HG02678 (cell line): Measurements from ENCODE around the gene KNL1.
"Not testable (repeated sequence)": the region's sequence is repeated elsewhere in the genome, so short reads cannot be mapped to it uniquely, and the experiment has no call there.

ENCODE experiments used
- ATAC-seq: cut with Tn5 transposase; IDR thresholded peaks from one replicate; pipeline ENCODE4 v1.9.1; 2021; ENCODE audit warnings: mild to moderate bottlenecking, moderate library complexity; ENCODE audit not compliant: unreplicated experiment

KNL1 gene

DNA sequence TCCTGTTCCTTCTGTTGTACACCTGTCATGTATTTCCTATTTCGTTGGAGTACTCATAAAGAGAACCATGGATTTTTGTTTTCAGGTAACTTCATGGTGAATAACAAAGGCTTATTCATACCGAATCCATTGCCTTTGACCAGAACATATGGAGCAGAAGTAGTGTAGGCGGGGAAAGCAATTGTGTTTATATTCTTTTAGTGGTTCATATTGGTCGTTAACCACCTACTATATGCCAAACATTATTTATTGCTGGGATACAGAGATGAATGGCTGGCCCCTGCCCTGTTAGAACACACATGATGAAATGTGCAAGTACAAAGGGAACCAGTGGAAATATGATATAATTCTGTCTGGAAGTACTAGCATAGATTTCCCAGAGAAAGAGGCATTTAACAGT lies 15.2 kb upstream of the KNL1 start:
- ATAC-seq: no peak

DNA sequence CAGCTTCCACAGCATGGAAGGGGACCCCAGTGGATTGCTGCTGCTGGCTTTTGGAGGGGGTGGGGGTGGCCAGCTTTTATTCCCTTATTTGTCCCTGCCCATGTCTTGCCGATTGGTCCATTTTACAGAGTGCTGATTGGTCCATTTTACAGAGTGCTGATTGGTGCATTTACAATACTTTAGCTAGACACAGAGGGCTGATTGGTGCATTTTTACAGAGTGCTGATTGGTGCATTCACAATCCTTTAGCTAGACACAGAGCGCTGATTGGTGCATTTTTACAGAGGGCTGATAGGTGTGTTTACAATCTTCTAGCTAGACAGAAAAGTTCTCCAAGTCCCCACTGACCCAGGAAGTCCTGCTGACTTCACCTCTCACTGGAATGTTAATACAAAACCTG lies 12.3 kb upstream of the KNL1 start:
- ATAC-seq: not testable (repeated sequence)

DNA sequence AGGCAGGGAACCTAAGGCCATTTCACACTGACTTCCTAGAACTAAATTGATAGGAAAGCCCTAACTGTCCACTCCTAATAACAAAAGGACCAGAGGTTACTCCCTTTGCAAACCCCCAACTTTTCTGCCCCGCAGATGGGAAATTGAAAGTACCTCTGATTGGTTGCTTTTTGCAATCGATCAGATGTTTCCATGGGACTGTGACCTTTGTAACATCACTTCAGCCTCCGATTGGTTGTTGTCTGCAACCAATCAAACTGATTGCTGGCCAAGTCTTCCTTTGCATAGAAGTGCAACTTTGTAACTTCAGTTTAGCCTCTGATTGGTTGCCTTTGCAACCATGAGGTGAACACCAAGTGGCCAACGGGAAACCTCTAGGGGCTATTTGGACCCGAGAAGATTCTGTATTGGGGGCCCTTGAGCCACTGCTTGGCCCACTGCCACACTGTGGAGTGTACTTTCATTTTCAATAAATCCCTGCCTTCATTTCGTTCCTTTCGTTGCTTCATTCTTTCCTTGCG lies 11.3 kb upstream of the KNL1 start:
- no peak for ATAC-seq

DNA sequence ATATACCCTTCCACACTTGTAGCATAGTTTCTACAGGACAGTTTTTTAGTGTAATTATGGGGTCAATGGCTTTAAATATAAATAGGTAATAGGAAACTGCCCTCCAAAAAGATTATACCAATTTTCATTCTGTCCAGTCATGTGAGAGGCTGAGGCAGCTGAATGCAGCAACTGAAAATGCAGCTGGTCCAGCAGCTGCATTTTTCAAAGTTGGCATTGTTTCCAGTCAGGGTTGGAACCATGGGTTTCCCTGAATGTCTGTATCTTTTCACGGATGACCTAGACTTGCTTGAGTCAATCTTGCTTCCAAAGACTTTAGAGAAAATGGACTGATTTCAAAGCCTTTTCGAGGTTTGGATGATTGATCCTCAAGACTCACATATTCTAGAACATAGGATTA lies 9.9 kb upstream of the KNL1 start:
- no peak for ATAC-seq

DNA sequence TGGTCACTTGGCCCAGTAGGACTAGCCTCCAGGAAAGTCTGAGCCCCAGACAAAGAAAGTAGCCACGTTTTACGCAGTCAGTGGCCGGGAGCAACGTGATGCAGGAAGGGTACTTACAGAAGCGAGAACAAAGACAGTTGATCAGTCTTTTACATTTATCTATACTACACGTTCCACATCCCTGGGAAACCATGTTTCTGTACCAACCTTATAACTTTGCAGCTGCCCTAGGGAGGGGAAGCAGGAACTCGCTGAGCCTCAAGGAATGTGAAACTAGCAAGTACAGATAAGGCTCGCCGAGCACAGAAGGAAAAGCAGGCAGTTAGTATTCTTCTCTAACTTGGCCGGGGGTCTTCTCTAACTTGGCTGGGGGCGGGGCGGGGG lies 3.4 kb upstream of the KNL1 start:
- no peak for ATAC-seq

DNA sequence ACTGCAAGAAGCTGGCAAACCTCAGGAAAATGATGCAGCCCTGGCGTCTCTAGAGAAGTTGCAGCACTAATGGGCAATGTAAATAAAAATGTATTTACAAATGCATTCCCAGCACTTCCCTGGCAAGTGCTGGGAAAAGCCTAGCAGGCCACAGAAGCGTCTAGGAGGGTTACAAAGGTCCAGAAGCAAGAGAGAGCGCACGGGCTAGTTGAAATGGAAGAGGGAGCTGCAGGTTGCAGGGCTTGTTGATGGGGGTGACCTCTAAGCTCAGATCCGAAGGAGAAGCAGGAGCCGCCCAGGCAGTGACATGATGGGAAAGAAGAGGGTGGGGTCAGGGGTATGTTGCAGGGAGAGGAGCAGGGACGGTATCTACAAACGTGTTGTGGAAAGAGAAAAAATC lies 2.7 kb upstream of the KNL1 start:
- ATAC-seq: no peak

DNA sequence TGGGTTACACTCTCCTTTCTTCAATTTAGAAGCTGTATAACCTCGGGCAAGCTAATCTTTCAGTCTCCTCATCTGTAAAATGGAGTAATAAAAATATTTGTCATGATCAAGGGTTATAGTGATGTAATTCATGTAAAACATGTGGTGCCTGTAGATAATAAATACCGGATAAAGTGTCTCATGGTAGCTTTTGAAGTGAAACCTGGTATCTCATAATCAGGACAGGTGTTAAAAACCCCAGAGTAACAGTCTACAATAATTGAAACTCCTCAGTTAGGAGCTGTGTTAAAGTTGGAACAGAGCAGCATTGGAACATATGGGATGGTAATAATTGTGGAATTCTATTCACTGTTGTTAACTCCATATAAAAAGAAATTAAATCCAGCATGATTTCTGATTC lies 884 bp upstream of the KNL1 start:
- no peak for ATAC-seq

DNA sequence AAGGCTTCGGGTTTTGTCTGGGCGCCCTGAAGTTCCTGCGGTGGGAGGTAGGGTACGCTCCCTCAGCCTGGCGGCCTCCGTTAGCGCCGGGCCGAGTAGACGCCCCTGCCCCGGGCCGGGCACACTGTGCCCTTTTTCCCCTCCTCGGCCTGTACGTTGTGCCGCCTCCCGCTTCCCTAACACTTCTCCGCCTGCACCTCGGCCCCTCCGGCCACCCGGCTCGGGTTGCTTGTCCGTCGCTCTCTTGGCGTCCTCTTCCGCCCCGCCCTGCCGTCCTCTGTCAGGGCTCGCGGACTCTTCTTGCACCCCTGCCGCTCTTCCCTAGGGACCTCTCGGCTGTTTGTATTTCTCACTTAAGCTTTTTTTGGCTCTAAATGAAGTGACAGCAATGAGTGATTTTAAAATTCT lies 384 bp downstream of the KNL1 start:
- ATAC-seq: peak; percentile 35

DNA sequence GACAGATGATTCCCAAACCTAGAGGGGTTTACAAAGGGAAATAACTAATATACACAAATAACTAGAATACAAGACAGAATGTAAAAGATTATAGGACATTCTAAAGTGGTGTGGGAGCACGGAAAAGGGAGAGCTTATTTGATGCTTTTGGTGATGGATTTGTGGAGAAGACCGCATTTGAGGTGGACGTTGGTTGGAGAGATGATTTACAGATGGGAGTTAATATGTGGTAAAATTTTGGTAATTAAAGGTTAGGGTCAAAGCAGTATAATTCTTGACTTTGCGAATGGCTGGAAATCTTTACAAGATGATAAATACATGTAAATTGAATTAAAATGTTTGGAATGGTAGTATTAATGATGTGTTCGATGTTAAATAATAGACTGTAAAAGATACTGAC lies 1.2 kb downstream of the KNL1 start:
- no peak for ATAC-seq

DNA sequence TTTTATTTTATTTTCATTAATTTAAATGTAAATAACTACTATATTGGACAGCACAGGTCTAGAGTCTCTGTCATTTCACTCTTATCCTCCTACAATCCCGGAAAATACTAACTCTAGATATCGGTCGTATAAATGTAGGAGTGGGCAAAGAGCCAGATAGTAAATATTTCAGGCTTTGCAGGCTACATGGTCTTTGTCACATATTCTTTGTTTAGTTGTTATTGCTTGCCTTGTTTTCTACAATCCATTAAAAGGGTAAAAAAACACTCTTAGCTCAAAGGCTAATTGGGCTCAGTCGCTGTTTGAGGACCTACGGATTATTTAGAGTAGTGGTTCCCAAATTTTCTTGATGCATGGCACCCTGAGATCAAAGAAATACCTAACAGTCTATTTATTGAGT lies 1.7 kb downstream of the KNL1 start:
- no peak for ATAC-seq

DNA sequence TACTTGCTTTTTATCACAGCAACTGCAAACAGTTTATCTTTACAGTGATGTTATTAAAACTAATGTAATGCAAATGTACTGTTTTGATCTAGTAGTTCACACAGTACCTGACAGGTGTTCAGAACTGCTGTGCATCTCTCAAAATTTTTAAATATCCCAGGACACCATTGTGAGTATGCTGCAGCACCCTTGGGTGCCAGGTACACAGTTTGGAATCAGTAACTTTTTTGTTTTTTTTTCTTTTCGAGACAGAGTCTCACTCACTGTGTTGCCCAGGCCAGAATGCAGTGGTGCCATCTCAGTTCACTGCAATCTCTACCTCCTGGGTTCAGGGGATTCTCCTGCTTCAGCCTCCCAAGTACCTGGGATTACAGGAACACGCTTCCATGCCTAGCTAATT lies 3.0 kb downstream of the KNL1 start:
- no peak for ATAC-seq

DNA sequence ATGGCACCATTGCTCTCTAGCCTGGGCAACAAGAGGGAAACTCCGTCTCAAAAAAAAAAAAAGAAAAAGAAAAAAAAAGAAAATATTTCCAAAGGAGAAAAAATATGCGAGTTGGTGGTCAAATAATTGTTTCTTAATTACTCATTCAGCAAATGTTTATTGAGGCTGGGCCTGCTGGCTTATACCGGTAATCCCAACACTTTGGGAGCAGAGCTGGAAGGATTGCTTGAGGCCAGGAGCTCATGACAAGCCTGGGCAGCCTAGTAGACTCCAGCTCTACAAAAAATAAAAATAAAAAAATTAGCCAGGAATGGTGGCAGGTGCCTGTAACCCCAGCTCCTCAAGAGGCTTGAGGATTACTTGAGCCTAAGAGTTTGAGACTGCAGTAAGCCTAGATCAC lies 4.1 kb downstream of the KNL1 start:
- ATAC-seq: no peak

DNA sequence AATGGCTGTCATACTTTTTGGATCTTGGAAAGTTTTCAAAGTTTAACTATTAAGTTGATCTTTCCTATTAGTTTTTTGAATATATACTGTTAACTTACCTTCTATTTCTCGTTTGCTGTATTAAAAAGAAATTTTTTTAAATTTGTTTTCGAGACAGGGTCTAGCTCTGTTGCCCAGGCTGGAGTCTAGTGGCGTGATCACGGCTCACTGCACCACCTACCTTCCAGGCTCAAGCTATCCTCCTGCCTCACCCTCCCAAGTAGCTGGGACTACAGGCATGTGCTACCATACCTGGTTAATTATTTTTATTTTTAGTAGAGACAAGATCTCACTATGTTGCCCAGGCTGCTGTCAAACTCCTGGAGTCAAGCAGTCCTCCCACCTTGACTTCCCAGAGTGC lies 4.6 kb downstream of the KNL1 start:
- ATAC-seq: no peak

DNA sequence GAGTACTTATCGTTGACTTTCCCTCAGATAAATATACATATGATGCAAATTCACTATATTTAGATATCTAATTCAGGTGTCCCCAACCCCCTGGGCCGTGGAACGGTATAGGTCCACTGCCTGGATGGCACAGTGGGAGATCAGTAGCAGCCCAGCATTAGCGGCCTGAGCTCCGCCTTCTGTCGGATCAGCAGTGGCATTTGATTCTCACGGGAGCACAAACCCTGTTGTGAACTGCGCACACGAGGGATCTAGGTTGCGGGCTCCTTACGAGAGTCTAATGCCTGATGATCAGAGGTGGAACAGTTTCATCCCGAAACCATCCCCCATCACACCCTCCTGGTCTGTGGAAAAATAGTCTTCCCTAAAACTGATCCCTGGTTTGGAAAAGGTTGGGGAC lies 6.9 kb downstream of the KNL1 start:
- ATAC-seq: no peak

DNA sequence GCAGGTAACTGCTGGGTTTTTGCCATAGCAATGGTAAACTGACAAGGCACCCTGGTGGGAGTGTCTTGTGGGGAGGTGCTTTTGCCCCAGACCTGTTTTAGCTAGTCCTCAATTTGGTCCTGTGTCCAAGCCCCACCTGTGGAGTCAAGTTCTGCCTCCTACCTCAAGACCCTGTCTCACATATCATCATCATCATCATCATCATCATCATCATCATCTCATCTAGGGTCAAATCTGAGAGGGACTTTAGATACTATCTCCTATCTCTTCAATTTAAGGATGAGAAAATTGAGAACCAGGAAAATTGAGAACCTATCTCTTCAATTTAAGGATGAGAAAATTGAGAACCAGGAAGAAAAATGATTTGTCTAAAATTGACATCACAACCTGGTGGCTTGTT lies 9.9 kb downstream of the KNL1 start:
- ATAC-seq: no peak

DNA sequence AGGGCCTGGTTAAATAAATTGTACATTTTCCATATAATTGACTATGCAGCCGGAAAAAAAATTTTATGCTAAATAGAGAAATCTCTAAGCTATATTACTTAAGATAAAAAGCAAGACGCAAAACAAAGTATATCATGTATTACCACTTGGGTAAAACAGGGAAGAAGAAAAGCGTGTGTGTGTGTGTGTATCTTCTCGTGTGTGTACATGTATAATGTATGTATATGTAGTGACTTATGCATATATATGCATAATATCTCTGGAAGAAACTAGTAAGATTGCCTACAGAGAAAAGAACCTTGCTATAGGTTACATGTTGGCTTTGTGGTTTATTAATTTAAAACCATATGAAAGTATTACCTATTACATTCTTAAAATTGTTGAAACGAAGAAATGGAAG lies 19.0 kb downstream of the KNL1 start:
- no peak for ATAC-seq

DNA sequence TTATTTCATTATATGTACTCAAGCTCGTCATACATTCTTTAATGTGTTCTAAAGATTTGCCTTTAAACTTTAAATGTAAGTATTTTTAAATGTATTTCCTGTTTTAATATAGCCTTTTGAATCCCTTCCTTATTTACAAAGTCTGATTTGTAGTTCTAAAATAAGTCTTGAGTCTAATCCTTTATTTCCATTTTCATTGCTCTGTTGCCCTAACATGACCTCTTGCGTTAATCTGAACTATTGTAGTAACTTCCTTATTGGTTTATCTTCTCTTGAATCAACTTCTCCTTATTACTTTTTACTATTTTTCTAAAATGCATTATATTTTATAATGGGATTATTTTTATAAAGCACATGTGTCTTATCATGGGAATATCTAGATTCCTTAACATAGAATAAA lies 24.0 kb downstream of the KNL1 start:
- ATAC-seq: no peak

DNA sequence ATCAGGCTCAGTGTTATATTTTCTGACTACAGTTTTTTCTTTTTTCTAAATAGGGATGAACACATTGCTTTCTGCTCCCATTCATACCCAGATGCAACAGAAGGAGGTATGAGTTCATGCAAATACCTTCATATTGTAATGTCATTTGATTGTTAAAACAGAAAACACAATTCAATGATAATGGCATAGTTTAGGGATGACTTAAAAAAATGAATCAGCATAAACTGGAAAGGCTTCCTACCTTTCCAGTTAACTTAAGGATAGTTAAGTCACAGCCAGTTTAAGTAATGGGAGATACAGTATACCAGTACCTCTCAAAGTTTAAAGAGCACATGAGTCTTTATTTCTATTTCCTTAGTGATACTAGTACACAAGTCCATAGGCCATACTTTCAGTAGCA lies 24.9 kb downstream of the KNL1 start:
- ATAC-seq: no peak

DNA sequence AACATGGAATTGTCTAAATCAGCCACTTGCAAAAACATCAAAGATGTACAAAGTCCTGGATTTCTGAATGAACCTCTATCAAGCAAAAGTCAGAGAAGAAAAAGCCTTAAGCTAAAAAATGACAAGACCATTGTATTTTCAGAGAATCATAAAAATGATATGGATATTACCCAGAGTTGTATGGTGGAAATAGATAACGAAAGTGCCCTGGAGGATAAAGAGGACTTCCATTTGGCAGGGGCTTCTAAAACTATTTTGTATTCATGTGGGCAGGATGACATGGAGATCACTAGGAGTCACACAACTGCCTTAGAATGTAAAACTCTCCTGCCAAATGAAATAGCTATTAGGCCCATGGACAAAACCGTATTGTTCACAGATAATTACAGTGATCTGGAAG lies 29.3 kb downstream of the KNL1 start:
- no peak for ATAC-seq

DNA sequence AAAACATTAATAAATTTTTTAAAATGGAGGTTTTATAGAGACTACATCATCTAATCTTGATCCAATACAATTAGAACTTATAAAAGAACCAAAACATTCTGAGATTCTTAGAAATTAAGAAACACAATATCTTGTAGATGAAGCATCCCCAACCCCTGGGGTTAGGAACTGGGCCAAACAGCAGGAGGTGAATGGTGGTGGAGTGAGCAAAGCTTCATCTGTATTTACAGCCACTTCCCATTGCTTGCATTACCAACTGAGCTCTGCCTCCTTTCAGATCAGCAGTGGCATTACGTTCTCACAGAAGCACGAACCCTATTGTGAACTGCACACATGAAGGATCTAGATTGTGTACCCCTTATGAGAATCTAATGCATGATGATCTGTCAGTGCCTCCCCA lies 36.3 kb downstream of the KNL1 start:
- ATAC-seq: no peak

DNA sequence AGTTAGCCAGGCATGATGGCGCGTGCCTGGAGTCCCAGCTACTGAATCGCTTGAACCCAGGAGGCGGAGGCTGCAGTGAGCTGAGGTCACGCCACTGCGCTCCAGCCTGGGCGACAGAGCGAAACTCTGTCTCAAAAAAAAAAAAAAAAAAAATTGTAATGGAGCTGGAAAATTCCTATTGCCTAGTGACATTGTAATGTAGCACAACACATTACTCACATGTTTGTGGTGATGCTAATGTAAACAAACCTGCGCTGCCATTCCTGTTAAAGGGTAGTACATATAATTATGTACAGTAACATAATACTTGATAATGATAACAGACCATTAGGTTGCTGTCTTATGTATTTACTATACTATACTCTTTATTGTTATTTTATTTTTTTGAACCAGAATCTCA lies 39.1 kb downstream of the KNL1 start:
- no peak for ATAC-seq

DNA sequence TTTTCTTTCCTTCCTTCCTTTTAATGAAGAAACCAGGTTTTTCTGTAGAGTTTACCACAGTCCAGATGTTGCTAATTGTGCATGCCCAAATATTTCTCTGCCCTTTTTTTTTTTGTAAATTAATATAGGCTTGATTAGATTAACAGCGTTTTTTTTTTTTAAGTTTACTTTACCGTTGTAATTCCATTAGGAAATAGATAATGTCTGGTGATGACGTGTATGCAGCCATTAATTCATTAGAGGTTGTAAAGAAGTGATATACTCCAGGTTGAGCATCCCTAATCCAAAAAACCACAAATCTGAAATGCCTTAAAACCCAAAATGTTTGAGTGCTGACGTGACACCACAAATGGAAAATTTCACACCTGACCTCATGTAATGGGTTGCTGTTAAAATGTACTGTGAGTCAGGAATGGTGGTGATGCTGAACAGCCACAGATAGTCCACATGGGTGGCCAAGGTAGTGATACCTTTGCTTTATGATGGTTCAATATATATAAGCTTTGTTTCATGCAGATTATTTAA lies 43.2 kb downstream of the KNL1 start:
- no peak for ATAC-seq

DNA sequence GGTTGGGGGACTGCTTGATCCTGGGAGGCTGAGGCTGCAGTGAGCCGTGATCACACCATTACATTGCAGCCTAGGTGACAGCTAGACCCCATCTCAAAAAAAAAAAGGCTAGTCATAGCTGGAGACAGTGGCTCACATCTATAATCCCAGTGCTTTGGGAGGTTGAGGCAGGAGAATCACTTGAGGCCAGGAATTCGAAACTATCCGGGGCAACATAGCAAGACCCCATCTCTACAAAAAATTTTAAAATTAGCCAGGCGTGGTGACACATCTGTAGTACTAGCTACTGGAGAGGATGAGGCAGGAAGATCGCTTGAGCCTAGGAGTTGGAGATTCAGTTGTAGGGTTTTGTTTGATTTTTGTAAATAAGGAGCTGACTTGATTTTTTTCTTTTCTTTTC lies 45.6 kb downstream of the KNL1 start:
- no peak for ATAC-seq

DNA sequence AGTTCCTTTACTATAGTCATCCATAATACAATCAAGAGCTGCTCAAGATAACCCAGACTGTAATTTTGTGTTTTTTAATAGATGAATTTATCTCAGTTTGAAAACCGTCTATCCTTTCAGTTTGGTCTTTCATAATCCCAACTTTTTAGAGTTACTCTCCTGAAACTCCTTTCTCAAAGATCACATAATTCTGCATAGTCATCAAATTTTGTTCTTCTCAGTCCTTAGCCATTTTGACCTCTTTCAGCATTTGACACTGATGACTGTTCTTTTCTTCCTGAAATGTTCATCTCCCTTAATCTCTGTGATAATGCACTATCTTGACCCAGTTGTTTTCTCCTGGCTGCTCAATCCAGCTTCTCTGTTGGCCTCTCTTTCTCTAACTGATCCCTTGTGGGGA lies 53.5 kb downstream of the KNL1 start:
- ATAC-seq: no peak
